IPS DF 6.9 (cell line): ENCODE measurements around the gene EXOC5.
"Not testable (repeated sequence)": the region's sequence is repeated elsewhere in the genome, so short reads cannot be mapped to it uniquely, and the experiment has no call there.

Source experiments
- DNase-seq: peaks from one replicate; pipeline ENCODE4 v3.0.0-alpha.2; 2013; ENCODE audit warnings: low read depth, low spot score
- H3K27ac ChIP-seq: one replicate; pipeline ENCODE4 v1.5.1; 2013; ENCODE audit warnings: low read length, control low read depth
- H3K27me3 ChIP-seq: 2 replicates; pipeline ENCODE4 v1.6.1; 2013; ENCODE audit warnings: mild to moderate bottlenecking, low read length; ENCODE audit not compliant: control insufficient read depth, insufficient read depth
- H3K36me3 ChIP-seq: 2 replicates; pipeline ENCODE4 v1.6.1; 2013; ENCODE audit warnings: low read length; ENCODE audit not compliant: control insufficient read depth, insufficient read depth
- H3K4me1 ChIP-seq: 2 replicates; pipeline ENCODE4 v1.6.1; 2013; ENCODE audit warnings: low read length; ENCODE audit not compliant: control insufficient read depth, insufficient read depth
- H3K4me3 ChIP-seq: 2 replicates; pipeline ENCODE4 v1.5.1; 2013; ENCODE audit warnings: mild to moderate bottlenecking, low read length
- H3K9me3 ChIP-seq: 2 replicates; pipeline ENCODE4 v1.6.1; 2013; ENCODE audit warnings: low read length, inconsistent platforms; ENCODE audit not compliant: control insufficient read depth, insufficient read depth
- WGBS: extraction: QIAGEN DNeasy Blood & Tissue Kit; methylation state at CpG from one replicate; pipeline ENCODE4 v1.1.7; 2013; ENCODE audit warnings: mixed read lengths, missing lambda C conversion rate; ENCODE audit not compliant: insufficient read length, insufficient coverage; 5-methylcytosine and 5-hydroxymethylcytosine counted together

Gene EXOC5

DNA sequence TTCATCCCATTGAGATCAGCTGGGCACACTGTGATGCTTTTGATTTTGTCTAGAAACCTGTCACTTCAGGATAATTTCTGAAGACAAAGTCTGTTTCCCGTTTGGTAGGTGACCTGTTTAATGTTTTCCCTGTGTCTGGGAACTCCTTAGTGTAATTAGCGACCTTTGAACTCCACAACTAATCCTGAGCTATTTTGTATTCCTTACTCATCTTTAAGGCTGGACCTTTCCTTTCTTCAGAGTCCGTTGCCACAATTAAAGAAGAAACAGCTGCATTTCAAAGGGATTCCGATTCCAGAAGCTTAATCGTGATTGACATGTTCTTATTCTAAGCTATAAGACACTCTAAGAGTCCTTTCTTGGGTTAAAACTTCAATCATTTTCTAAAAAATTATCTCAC, 22.0 kb upstream of the EXOC5 start:
- DNase-seq = no peak
- no peaks in the 10 kb centered on the region for H3K9me3 ChIP-seq
- no peaks in the 10 kb centered on the region for H3K27me3 ChIP-seq
- H3K36me3 ChIP-seq = no peaks in the 10 kb centered on the region
- no peaks in the 10 kb centered on the region for H3K4me1 ChIP-seq
- no CpG with 5 or more reads among the region's 5 CpGs for WGBS
- H3K27ac ChIP-seq = no peak overlapping the region
- no peak overlapping the region for H3K4me3 ChIP-seq

- no peaks in the 10 kb centered on the region for H3K36me3 ChIP-seq
- no peaks in the 10 kb centered on the region for H3K27me3 ChIP-seq
- no peak overlapping the region for H3K27ac ChIP-seq
- H3K4me3 ChIP-seq = no peak overlapping the region
- no CpG with 5 or more reads among the region's 2 CpGs for WGBS
- H3K4me1 ChIP-seq = no peaks in the 10 kb centered on the region
- no peaks in the 10 kb centered on the region for H3K9me3 ChIP-seq
- DNase-seq = no peak
Observed at GRCh38 chr14:57287745-57288144, 19.0 kb upstream of the EXOC5 start.

GRCh38 chr14:57277062-57277461, 8.4 kb upstream of the EXOC5 start:
- Histone ChIP-seq H3K36me3 (peaks cover 3% of the 10 kb centered on the region; the same call in 1 of the 2 replicates), H3K27me3 (peaks cover 1% of the 10 kb centered on the region; the same call in 1 of the 2 replicates), H3K27ac (no peak overlapping the region), H3K4me1 (no peaks in the 10 kb centered on the region), H3K9me3 (no peaks in the 10 kb centered on the region), H3K4me3 (no peak overlapping the region)
- no peak for DNase-seq
- no CpG with 5 or more reads among the region's 3 CpGs for WGBS

DNA sequence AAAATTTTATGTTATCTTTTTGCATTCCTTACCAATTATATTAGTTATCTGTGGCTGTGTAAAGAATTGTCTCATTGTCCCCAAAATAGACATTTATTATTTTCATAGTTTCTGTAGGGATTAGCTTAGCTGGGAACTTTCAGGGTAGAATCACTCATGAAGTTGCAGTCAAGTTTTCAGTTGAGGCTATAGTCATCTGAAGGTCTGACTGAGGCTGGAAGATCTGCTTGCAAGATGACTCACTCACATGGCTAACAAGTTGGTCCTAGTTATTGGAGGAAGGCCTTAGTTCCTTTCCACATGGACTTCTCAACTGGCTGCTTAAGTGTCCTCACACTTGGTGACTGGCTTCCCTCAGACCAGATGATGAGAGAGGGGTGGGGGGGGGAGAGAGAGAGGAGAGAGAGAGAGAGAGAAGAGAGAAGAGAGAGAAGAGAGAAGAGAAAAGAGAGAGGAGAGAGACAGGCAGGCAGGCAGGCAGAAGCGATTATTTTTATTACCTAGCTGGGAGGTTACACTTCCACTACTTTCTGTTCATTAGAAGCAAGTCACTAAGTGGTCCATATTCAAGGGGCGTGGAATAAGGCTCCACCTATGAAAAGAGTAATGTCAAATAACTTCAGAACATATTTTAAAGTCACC, 6.4 kb upstream of the EXOC5 start:
- no peaks in the 10 kb centered on the region; the same call in 1 of the 2 replicates for H3K36me3 ChIP-seq
- DNase-seq = no peak
- peaks cover 1% of the 10 kb centered on the region; the same call in 1 of the 2 replicates for H3K27me3 ChIP-seq
- no peaks in the 10 kb centered on the region for H3K9me3 ChIP-seq
- H3K27ac ChIP-seq = no peak overlapping the region
- no CpG with 5 or more reads among the region's 2 CpGs for WGBS
- peaks cover 1% of the 10 kb centered on the region; the same call in 1 of the 2 replicates for H3K4me1 ChIP-seq
- H3K4me3 ChIP-seq = no peak overlapping the region; the same call in 1 of the 2 replicates

GRCh38 chr14:57274551-57274950, 5.8 kb upstream of the EXOC5 start:
- Histone ChIP-seq H3K4me3 (no peak overlapping the region), H3K9me3 (no peaks in the 10 kb centered on the region), H3K27ac (no peak overlapping the region), H3K27me3 (peaks cover 1% of the 10 kb centered on the region; the same call in 1 of the 2 replicates), H3K4me1 (peaks cover 1% of the 10 kb centered on the region; the same call in 1 of the 2 replicates), H3K36me3 (no peaks in the 10 kb centered on the region; the same call in 1 of the 2 replicates)
- DNase-seq = no peak
- no CpG with 5 or more reads among the region's 2 CpGs for WGBS

DNA sequence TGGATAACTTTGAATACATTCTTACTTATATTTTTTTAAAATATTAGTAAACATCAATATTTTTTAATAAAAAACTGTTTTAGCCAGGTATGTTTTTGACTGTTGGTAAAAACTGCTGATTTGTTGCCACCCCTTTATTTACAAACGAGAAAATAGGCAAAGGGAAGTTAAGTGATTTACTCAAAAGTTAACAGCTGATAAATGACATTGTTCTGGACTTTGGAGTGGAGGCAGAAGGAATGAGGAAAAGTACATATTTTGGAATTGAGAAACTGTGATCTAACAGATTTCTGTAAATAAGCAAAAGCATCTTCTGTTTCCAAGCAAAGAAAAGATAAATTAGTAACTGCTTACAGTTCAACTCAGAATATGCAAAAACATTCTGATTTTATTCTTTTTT, 4.5 kb upstream of the EXOC5 start:
- H3K9me3 ChIP-seq = no peaks in the 10 kb centered on the region
- DNase-seq = no peak
- no CpG with 5 or more reads among the region's 1 CpG for WGBS
- peaks cover 1% of the 10 kb centered on the region; the same call in 1 of the 2 replicates for H3K4me1 ChIP-seq
- no peaks in the 10 kb centered on the region; the same call in 1 of the 2 replicates for H3K36me3 ChIP-seq
- H3K4me3 ChIP-seq = no peak overlapping the region
- no peak overlapping the region for H3K27ac ChIP-seq
- H3K27me3 ChIP-seq = peaks cover 1% of the 10 kb centered on the region; the same call in 1 of the 2 replicates

DNA sequence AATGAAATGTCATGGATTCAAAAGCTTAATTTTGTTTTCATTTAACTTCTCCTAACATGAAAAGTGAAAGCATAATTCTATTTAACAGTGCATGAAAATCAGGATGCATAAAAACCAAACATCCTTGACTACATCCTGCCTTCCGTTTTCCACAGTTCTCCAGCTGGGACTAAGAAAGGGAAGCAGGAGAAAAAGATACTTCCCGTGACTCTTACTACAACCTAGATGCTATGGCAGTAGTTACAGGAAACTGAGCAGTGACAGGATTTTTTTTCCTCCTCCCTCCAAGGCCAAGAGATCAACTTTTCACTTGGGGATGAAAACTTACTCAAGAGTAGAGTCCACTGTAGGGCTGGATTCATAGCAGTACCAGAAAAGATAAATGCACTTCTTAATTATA, 2.6 kb downstream of the EXOC5 start:
- H3K9me3 ChIP-seq = no peaks in the 10 kb centered on the region
- no peaks in the 10 kb centered on the region for H3K36me3 ChIP-seq
- no peaks in the 10 kb centered on the region for H3K27me3 ChIP-seq
- no CpG with 5 or more reads among the region's 2 CpGs for WGBS
- peaks cover 1% of the 10 kb centered on the region; the same call in 1 of the 2 replicates for H3K4me1 ChIP-seq
- DNase-seq = no peak
- H3K4me3 ChIP-seq = no peak overlapping the region
- H3K27ac ChIP-seq = no peak overlapping the region

- Histone ChIP-seq H3K27me3 (no peaks in the 10 kb centered on the region), H3K9me3 (no peaks in the 10 kb centered on the region), H3K36me3 (no peaks in the 10 kb centered on the region), H3K4me3 (no peak overlapping the region), H3K4me1 (peaks cover 1% of the 10 kb centered on the region; the same call in 1 of the 2 replicates), H3K27ac (no peak overlapping the region)
- DNase-seq = no peak
Observed at GRCh38 chr14:57262117-57262516, 6.6 kb downstream of the EXOC5 start.

DNA sequence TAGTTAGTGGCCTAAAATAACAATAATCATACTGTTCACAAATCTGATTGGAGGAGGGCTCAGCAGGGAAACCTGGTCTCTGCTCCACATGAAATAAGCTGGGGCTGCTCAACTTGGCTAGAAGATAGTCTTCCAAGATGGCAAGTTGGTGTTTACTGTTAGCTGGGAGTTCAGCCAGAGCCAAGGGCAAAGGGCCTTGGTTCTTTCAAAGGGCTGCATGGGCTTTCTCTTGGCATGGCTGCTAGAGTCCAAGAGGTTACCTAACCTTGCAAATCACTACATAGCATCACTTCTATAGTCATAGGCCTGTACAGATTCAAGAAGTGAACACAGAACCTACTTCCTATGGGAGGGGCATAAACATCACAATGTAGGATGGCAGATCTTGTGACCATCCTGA, 7.1 kb downstream of the EXOC5 start:
- H3K27me3 ChIP-seq = no peaks in the 10 kb centered on the region
- H3K4me1 ChIP-seq = peaks cover 1% of the 10 kb centered on the region; the same call in 1 of the 2 replicates
- DNase-seq = no peak
- no peaks in the 10 kb centered on the region for H3K36me3 ChIP-seq
- no peak overlapping the region for H3K27ac ChIP-seq
- no peaks in the 10 kb centered on the region for H3K9me3 ChIP-seq
- H3K4me3 ChIP-seq = no peak overlapping the region

DNA sequence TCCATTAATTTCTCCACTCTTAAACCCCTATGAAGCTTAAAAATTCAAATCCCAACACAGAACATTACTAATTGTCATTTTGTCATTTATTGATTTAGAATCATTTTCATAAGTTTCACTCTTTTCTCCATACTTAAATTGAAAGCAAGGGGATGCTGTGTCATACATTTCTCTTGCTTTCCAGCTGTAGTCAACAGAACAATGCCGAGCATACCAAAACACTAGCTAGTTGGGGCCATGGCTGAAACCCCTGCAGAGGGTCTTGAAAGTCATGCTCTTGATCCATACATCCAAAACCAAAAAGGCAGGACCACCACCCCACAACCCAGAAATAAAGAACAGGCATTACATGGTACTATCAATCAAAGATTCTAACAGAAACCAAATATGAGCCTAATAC, 9.0 kb downstream of the EXOC5 start:
- Histone ChIP-seq H3K4me1 (peaks cover 1% of the 10 kb centered on the region; the same call in 1 of the 2 replicates), H3K27me3 (no peaks in the 10 kb centered on the region), H3K27ac (no peak overlapping the region), H3K4me3 (no peak overlapping the region), H3K36me3 (no peaks in the 10 kb centered on the region), H3K9me3 (no peaks in the 10 kb centered on the region)
- DNase-seq = no peak
- no CpG with 5 or more reads among the region's 1 CpG for WGBS

GRCh38 chr14:57258221-57258620, 10.5 kb downstream of the EXOC5 start:
- H3K9me3 ChIP-seq, H3K4me3 ChIP-seq, H3K27me3 ChIP-seq, DNase-seq, H3K36me3 ChIP-seq, H3K27ac ChIP-seq, H3K4me1 ChIP-seq: not testable (repeated sequence)
- WGBS = no CpG with 5 or more reads among the region's 2 CpGs
